Cerebellar cortex (tissue), 1 donor: ENCODE measurements around the gene EDEM2.
"Not testable (repeated sequence)": the region's sequence is repeated elsewhere in the genome, so short reads cannot be mapped to it uniquely, and the experiment has no call there.

Experiments used
- DNase-seq: peaks from one replicate; pipeline ENCODE4 v3.0.0-alpha.2; 2015; ENCODE audit warnings: low spot score

EDEM2 gene

DNA sequence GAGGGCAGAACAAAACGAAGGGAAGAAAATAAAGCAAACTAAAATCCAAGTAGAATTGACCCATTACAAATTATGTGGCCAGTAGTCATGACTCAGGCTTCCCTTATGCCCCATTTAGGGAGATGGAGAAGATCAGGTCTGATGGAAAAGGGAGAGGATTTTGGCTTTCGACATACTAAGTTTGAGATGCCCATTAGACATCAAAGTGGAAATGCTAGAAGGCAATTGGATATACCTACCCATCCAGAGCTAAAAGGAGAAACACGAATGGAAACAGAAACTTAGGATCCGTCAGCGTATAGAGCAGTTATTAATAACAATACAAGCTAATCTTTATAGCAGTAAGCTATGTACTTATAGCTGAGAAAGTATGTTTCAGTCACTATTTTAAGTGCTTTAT is 59.3 kb downstream of the EDEM2 start:
- no peak for DNase-seq

DNA sequence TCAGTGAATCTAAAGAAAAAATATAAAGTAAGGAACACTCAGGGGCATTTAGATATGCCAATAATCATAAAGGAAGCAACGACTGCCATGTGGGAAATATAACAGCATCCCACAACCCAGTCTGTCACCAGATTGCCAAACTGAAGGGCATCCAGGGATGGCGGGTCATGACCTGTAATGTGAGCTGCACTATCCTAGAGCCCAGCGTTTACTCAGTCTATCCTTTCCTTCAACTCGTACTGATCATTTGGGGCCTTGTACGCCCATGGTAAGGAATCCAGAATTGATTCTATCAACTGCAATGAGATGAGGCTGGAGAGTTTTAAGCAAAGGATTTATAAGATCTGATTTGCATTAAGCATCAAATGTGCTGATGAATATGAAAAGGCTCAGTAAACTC is 59.8 kb downstream of the EDEM2 start:
- DNase-seq = no peak

DNA sequence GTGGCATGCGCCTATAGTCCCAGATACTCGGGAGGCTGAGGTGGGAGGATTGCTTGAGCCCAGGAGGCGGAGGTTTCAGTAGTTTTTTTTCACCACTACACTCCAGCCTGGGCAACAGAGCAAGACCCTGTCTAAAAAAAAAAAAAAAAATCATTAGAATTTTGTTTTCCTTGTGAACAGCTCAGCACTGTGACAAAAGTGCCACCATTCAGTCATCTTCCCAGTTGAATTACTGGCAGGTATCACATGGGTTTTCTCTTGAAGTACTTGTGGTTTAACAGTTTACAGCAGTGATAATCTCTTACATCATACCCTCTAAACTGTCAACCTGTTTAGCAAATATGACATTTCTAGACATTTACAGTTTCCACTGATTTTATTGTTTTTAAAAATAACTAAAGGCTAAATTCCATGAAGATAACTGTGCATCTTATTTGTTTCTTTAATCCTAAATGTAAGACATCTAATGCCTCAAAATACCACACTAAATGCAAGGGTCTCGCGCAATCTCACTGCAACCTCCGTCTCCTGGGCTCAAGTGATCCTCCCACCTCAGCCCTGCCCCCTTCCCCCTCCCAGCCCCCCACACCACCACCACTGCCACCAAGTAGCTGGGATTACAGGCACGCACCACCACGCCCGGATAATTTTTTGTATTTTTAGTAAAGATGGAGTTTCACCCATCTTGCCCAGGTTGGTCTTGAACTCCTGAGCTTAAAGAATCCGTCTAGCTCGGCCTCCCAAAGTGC is 61.5 kb downstream of the EDEM2 start:
- no peak for DNase-seq

DNA sequence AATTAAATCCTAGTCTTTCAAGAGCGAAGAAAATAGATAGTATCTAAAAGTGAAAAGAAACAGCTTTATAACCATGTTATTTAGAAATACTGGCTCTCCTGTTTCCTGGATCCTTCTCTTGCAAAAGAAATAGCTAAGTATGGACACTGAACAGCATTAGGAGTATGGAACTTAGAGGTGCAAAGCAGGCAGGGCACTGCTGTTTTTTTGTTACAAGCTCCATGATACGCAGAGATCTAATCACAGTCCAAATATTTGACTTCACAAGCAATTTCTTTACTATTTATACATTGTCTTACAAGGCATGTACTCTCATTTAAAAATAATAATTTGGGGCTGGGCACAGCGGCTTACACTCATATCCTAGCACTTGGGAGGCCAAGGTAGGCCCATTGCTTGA is 62.1 kb downstream of the EDEM2 start:
- DNase-seq = no peak

DNA sequence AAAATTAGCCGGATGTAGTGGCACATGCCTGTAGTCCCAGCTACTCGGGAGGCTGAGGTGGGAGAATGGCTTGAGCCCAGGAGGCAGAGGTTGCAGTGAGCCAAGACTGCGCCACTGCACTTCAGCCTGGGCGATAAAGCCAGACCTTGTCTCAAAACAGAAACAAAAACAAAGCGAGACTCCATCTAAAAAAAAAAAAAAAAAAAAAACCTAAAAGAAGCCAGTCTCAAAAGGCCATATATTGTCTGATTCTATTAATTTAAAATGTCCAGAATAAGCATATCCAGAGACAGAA is 66.8 kb downstream of the EDEM2 start:
- DNase-seq = not testable (repeated sequence)

DNA sequence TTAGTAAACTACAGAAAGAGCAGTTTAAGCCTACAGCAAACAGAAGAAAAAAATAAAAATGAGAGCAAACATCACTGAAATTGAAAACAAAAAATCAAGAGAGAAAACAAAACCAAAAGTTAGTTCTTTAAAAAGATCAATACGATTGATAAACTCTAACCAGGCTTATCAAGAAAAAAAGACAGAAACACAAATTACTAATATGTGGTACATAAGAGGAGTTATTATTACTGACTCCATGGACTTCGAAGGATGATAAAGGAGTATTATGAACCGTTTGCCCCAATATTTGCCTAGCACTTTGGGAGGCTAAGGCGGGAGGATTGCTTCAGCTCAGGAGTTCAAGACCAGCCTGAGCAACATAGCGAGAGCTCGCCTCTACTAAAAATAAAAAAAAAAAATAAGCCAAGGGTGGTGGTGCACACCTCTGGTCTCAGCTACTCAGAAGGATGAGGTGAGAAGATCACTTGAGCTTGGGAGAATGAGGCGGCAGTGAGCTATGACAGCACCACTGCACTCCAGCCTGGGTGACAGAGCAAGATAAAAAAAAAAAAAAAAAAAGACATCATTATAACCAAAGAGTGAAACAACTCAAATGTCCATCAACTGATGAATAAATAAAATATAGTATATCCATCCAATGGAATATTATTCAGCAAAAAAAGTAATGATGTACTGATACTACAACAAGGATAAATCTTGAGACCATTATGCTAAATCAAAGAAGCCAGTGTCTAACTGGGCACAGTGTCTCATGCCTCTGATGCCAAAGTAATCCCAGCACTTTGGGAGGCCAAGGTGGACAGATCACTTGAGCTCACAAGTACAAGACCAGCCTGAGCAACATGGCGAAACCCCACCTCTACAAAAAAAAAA is 67.4 kb downstream of the EDEM2 start:
- no peak for DNase-seq

DNA sequence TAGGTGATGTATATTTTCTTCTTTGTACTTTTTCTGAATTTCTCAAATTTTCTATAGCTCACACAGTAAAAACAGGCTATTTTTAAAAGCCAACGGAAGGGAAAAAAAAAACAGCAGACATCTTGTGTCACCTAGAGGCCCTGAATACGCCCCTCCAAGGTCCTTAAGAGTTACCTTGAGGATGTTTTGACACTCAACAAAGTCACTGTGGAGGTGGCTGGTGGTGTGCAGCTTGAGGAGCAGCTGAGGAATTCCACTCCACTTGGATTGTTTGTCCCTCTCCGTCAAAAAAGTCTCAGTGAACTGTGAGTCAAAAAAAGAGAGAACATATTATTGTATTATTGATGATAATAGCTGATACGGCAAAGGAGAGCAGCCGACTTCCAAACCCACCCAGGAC is 69.3 kb downstream of the EDEM2 start:
- DNase-seq = no peak

DNA sequence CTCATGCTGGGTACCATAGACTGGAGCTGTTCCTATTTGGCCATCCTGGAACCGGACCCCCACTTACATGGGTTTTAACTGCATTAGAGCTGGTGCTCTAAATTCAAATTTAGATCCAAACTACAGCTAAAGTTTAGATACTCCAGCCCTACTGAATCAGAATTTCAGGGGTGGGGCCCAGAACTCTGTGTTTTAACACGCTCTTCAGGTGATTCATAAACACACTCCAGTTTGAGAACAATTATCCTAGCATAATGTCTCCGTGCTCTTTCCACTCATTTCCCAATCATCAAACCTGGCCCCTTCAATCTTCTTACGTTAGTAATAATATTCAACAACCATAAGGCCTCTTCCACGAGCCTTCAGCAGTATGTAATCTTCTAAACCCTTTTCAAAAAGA is 69.8 kb downstream of the EDEM2 start:
- DNase-seq = no peak

DNA sequence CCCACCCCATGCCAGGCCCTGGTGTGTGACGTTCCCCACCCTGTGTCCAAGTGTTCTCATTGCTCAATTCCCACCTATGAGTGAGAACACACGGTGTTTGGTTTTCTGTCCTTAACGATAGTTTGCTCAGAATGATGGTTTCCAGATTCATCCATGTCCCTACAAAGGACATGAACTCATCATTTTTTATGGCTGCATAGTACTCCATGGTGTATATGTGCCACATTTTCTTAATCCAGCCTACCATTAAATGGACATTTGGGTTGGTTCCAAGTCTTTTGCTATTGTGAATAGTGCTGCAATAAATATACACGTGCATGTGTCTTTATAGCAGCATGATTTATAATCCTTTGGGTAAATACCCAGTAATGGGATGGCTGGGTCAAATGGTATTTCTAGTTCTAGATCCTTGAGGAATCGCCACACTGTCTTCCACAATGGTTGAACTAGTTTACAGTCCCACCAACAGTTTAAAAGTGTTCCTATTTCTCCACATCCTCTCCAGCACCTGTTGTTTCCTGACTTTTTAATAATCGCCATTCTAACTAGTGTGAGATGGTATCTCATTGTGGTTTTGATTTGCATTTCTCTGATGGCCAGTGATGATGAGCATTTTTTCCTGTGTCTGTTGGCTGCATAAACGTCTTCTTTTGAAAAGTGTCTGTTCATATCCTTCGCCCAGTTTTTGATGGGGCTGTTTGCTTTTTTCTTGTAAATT is 75.5 kb downstream of the EDEM2 start:
- DNase-seq = not testable (repeated sequence)

DNA sequence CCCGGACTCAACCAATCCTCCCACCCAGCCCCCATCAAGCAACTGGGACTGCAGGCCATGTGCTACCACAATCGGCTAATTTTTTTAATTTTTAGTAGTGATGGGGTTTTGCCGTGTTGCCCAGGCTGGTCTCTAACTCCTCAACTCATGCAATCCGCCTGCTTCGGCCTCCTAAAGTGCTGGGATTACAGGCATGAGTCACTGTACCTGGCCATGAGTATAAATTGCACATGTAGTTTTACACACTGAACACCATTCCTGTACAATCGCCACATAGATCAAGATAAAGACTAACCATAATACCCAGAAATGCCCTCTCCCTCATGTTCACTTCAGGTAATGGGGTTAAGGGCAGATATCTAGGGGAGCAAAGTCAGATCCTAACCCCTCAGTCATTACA is 80.9 kb downstream of the EDEM2 start:
- DNase-seq = no peak
